Ishikawa (cell line): ENCODE results near the gene PRKCH.

ENCODE experiments used
- CEBPB ChIP-seq: IDR thresholded peaks from 2 replicates; pipeline ENCODE4 v1.6.1; 2012
- CREB1 ChIP-seq: IDR thresholded peaks from 2 replicates; pipeline ENCODE4 v1.6.1; 2012; ENCODE audit warnings: low read depth
- EGR1 ChIP-seq: IDR thresholded peaks from 2 replicates; pipeline ENCODE4 v1.6.1; 2012
- EP300 ChIP-seq: IDR thresholded peaks from 2 replicates; pipeline ENCODE4 v1.6.1; 2012; ENCODE audit warnings: borderline replicate concordance
- FOXM1 ChIP-seq: IDR thresholded peaks from 2 replicates; pipeline ENCODE4 v1.6.1; 2012; ENCODE audit warnings: low read depth, borderline replicate concordance
- MAX ChIP-seq: IDR thresholded peaks from 2 replicates; pipeline ENCODE4 v1.6.1; 2012
- NFIC ChIP-seq: IDR thresholded peaks from 2 replicates; pipeline ENCODE4 v1.6.1; 2012
- RAD21 ChIP-seq: IDR thresholded peaks from 2 replicates; pipeline ENCODE4 v1.6.1; 2012; ENCODE audit warnings: low read depth
- REST ChIP-seq: IDR thresholded peaks from 2 replicates; pipeline ENCODE4 v1.6.1; 2012; ENCODE audit warnings: low read depth, mild to moderate bottlenecking
- TAF1 ChIP-seq: IDR thresholded peaks from 2 replicates; pipeline ENCODE4 v1.6.1; 2012; ENCODE audit warnings: low read depth, mild to moderate bottlenecking
- TCF12 ChIP-seq: IDR thresholded peaks from 2 replicates; pipeline ENCODE4 v1.6.1; 2012; ENCODE audit warnings: low read depth
- TEAD4 ChIP-seq: IDR thresholded peaks from 2 replicates; pipeline ENCODE4 v1.6.1; 2012
- USF1 ChIP-seq: IDR thresholded peaks from 2 replicates; pipeline ENCODE4 v1.6.1; 2012
- YY1 ChIP-seq: IDR thresholded peaks from 2 replicates; pipeline ENCODE4 v1.6.1; 2012; ENCODE audit warnings: low read depth
- ZBTB7A ChIP-seq: IDR thresholded peaks from 2 replicates; pipeline ENCODE4 v1.6.1; 2012; ENCODE audit warnings: low read depth

PRKCH gene

GRCh38 chr14:61478971-61479473, 157.6 kb downstream of the PRKCH start:
- no peak for TF ChIP-seq TEAD4
- TF ChIP-seq ZBTB7A = no peak
- TF ChIP-seq REST = no peak
- TF ChIP-seq CREB1 = no peak

GRCh38 chr14:61479746-61480502, 158.5 kb downstream of the PRKCH start:
- no peak for TF ChIP-seq USF1

GRCh38 chr14:61480704-61481285, 159.4 kb downstream of the PRKCH start:
- TF ChIP-seq EGR1 (no peak), TEAD4 (no peak), NFIC (no peak), CEBPB (no peak), YY1 (no peak), USF1 (no peak), ZBTB7A (no peak), CREB1 (no peak), FOXM1 (no peak), REST (no peak), MAX (no peak), TAF1 (no peak), RAD21 (no peak), TCF12 (no peak), EP300 (no peak)

GRCh38 chr14:61481701-61482100, 160.3 kb downstream of the PRKCH start:
- TF ChIP-seq TCF12 (no peak), TAF1 (no peak), USF1 (no peak), CREB1 (no peak), ZBTB7A (no peak), REST (no peak)
